ENCODE measurements around the gene SYT1.
A peak's percentile ranks its signal among the peaks of the same experiment; 100 is the strongest.
"Not testable (repeated sequence)": the region's sequence is repeated elsewhere in the genome, so short reads cannot be mapped to it uniquely, and the experiment has no call there.

SYT1 gene

GRCh38 chr12:79423560-79423959 is 559.0 kb downstream of the SYT1 start:
- TF ChIP-seq CTCF (conservative IDR thresholded peaks at IDR 0.05; ENCODE audit: low read depth, low read length): no peak
- no peak overlapping the region for H3K4me3 ChIP-seq (ENCODE audit: low read depth, low read length)
- DNase-seq (ENCODE audit: low read depth): no peak

GRCh38 chr12:79424109-79424721 is 559.6 kb downstream of the SYT1 start:
- no peak for TF ChIP-seq CTCF (conservative IDR thresholded peaks at IDR 0.05; ENCODE audit: low read depth, low read length)
- no peak overlapping the region for H3K4me3 ChIP-seq (ENCODE audit: low read depth, low read length)
- DNase-seq (ENCODE audit: low read depth): peak; percentile 98

- H3K4me3 ChIP-seq (ENCODE audit: low read depth, low read length): no peak overlapping the region
- TF ChIP-seq CTCF (conservative IDR thresholded peaks at IDR 0.05; ENCODE audit: low read depth, low read length): no peak
- DNase-seq (ENCODE audit: low read depth): peak; percentile 46
Measured at GRCh38 chr12:79426121-79426520, 561.5 kb downstream of the SYT1 start.

- DNase-seq (ENCODE audit: low read depth); H3K4me3 ChIP-seq (ENCODE audit: low read depth, low read length): not testable (repeated sequence)
Measured at GRCh38 chr12:79426744-79427143, 562.2 kb downstream of the SYT1 start.

- no peak overlapping the region for H3K4me3 ChIP-seq (ENCODE audit: low read depth, low read length)
- TF ChIP-seq CTCF (conservative IDR thresholded peaks at IDR 0.05; ENCODE audit: low read depth, low read length): no peak
- no peak for DNase-seq (ENCODE audit: low read depth)
Measured at GRCh38 chr12:79433465-79434072, 569.0 kb downstream of the SYT1 start.

GRCh38 chr12:79434561-79434960 is 570.0 kb downstream of the SYT1 start:
- no peak overlapping the region for H3K4me3 ChIP-seq (ENCODE audit: low read depth, low read length)
- no peak for TF ChIP-seq CTCF (conservative IDR thresholded peaks at IDR 0.05; ENCODE audit: low read depth, low read length)
- no peak for DNase-seq (ENCODE audit: low read depth)

- DNase-seq (ENCODE audit: low read depth): peak; percentile 53
- no peak overlapping the region for H3K4me3 ChIP-seq (ENCODE audit: low read depth, low read length)
- TF ChIP-seq CTCF (conservative IDR thresholded peaks at IDR 0.05; ENCODE audit: low read depth, low read length): no peak
Measured at GRCh38 chr12:79435742-79436141, 571.2 kb downstream of the SYT1 start.
